WTC11 (cell line): ENCODE data around the gene ARHGAP26. TPM values are rescaled to one million over a fixed set of nuclear protein-coding genes. Genes with fewer than 3 reads are reported as not detected.

Experiments
- ATAC-seq: fragments of 200-7000 bp; cut with Tn5 transposase; 2 replicates; pipeline ENCODE4 v1.10.0; 2021; ENCODE audit warnings: mild to moderate bottlenecking, moderate library complexity
- CTCF ChIA-PET: fragments of 300-600 bp; sonication (Branson Sonifier 250); formaldehyde crosslinking; loops from one replicate; lab custom pipeline; 2021; ENCODE audit warnings: antibody characterized with exemption; lab: Charles Lee
- POLR2A ChIA-PET: fragments of 350-600 bp; sonication (Branson Sonifier 250); formaldehyde crosslinking; loops from one replicate; lab custom pipeline; 2021; ENCODE audit warnings: antibody characterized with exemption; lab: Charles Lee
- DNase-seq: peaks from one replicate; pipeline ENCODE4 v3.0.0; 2021; ENCODE audit warnings: low spot score
- H3K27ac Mint-ChIP-seq: 2 replicates; pipeline ENCODE4 v1.8.0; 2021; ENCODE audit warnings: mixed read lengths
- H3K27me3 Mint-ChIP-seq: 2 replicates; pipeline ENCODE4 v1.8.0; 2021; ENCODE audit warnings: low read depth, mild to moderate bottlenecking, moderate library complexity, mixed read lengths
- H3K36me3 Mint-ChIP-seq: 2 replicates; pipeline ENCODE4 v1.8.0; 2021; ENCODE audit warnings: mixed read lengths
- H3K4me1 Mint-ChIP-seq: 2 replicates; pipeline ENCODE4 v1.8.0; 2022; ENCODE audit warnings: mixed read lengths
- H3K4me3 Mint-ChIP-seq: 2 replicates; pipeline ENCODE4 v1.8.0; 2021; ENCODE audit warnings: mild to moderate bottlenecking, moderate library complexity, mixed read lengths
- H3K9me3 Mint-ChIP-seq: 2 replicates; pipeline ENCODE4 v1.8.0; 2021; ENCODE audit warnings: mixed read lengths
- ATF2 ChIP-seq: sonication (generic); formaldehyde crosslinking; IDR thresholded peaks from 2 replicates; pipeline ENCODE4 v1.8.1; 2022; ENCODE audit warnings: low read depth, missing genetic modification reagents, borderline replicate concordance
- CBFB ChIP-seq: sonication (generic); formaldehyde crosslinking; IDR thresholded peaks from 2 replicates; pipeline ENCODE4 v1.8.1; 2022; ENCODE audit warnings: mild to moderate bottlenecking, low read depth, missing genetic modification reagents
- FOXK1 ChIP-seq: sonication (generic); formaldehyde crosslinking; IDR thresholded peaks from 2 replicates; pipeline ENCODE4 v1.8.0; 2022; ENCODE audit warnings: mild to moderate bottlenecking, moderate library complexity, missing genetic modification reagents
- JAZF1 ChIP-seq: fragments of 250-450 bp; sonication (Bioruptor Pico); IDR thresholded peaks from 2 replicates; pipeline ENCODE4 v1.9.0; 2021; ENCODE audit warnings: moderate library complexity, mild to moderate bottlenecking, inconsistent platforms
- KAT7 ChIP-seq: sonication (generic); formaldehyde crosslinking; IDR thresholded peaks from 2 replicates; pipeline ENCODE4 v1.8.1; 2023; ENCODE audit warnings: missing genetic modification reagents, mild to moderate bottlenecking, borderline replicate concordance
- MAX ChIP-seq: sonication (generic); formaldehyde crosslinking; IDR thresholded peaks from 2 replicates; pipeline ENCODE4 v1.8.0; 2022; ENCODE audit warnings: mild to moderate bottlenecking, missing genetic modification reagents
- NFE2L1 ChIP-seq: sonication (generic); formaldehyde crosslinking; IDR thresholded peaks from 2 replicates; pipeline ENCODE4 v1.8.1; 2023; ENCODE audit warnings: missing genetic modification reagents
- NR1H2 ChIP-seq: sonication (generic); formaldehyde crosslinking; IDR thresholded peaks from 2 replicates; pipeline ENCODE4 v1.9.0; 2021; ENCODE audit warnings: mild to moderate bottlenecking, moderate library complexity, missing genetic modification reagents
- OVOL2 ChIP-seq: fragments of 250-450 bp; sonication (Bioruptor Pico); IDR thresholded peaks from 2 replicates; pipeline ENCODE4 v1.9.0; 2021; ENCODE audit warnings: mild to moderate bottlenecking, borderline replicate concordance
- SMAD4 ChIP-seq: sonication (generic); formaldehyde crosslinking; IDR thresholded peaks from 2 replicates; pipeline ENCODE4 v1.8.0; 2022; ENCODE audit warnings: mild to moderate bottlenecking, missing genetic modification reagents
- SOX15 ChIP-seq: fragments of 250-450 bp; sonication (Bioruptor Pico); IDR thresholded peaks from 2 replicates; pipeline ENCODE4 v1.9.0; 2021; ENCODE audit warnings: mild to moderate bottlenecking
- SP1 ChIP-seq: sonication (generic); formaldehyde crosslinking; conservative IDR thresholded peaks from 2 replicates; pipeline ENCODE4 v1.8.1; 2022; ENCODE audit warnings: missing genetic modification reagents
- USF2 ChIP-seq: sonication (generic); formaldehyde crosslinking; IDR thresholded peaks from 2 replicates; pipeline ENCODE4 v1.8.1; 2023; ENCODE audit warnings: mild to moderate bottlenecking, missing genetic modification reagents, moderate library complexity
- ZMAT4 ChIP-seq: fragments of 250-450 bp; sonication (Bioruptor Pico); IDR thresholded peaks from 2 replicates; pipeline ENCODE4 v1.9.0; 2021; ENCODE audit warnings: mild to moderate bottlenecking
- ZNF423 ChIP-seq: fragments of 250-450 bp; sonication (Bioruptor Pico); IDR thresholded peaks from 2 replicates; pipeline ENCODE4 v2.1.2; 2022; ENCODE audit warnings: mild to moderate bottlenecking, moderate library complexity
- total RNA-seq: library from RNA; stranded (reverse); gene quantifications from 3 replicates; pipeline ENCODE4 v1.2.3, GENCODE V29; 2021
- TF ChIP-seq, protein P1 (sequence below): fragments of 200-600 bp; IDR thresholded peaks from 2 replicates; pipeline ENCODE4 v1.8.0; 2022; ENCODE audit warnings: antibody characterized with exemption
- TF ChIP-seq, protein P2 (sequence below): sonication (generic); formaldehyde crosslinking; IDR thresholded peaks from 2 replicates; pipeline ENCODE4 v1.8.0; 2022; ENCODE audit warnings: missing genetic modification reagents
- TF ChIP-seq, protein P3 (sequence below): sonication (generic); formaldehyde crosslinking; IDR thresholded peaks from 2 replicates; pipeline ENCODE4 v1.8.1; 2022; ENCODE audit warnings: mild to moderate bottlenecking, moderate library complexity, missing genetic modification reagents

Gene ARHGAP26
- total RNA-seq, 1 experiment from 2014 or later, result 22.3 TPM

DNA sequence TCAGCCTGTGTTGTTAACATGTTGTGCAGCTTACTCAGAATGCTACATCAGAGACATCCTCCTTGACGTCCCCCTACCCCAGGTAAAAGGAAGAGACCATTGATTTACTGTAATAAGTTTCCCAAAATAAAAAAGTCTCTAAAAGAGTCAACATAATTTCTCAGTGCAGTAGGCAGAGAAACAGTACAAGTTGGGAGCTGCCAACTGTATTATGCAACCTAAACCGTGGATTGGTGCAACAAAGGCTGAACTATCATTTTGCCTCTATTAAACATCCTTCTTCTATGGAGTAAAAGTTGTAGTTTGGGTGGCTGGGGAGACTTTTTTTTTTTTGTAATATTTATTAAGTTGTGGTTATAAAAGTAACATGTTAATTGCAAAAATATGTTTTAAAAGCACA lies 425.3 kb downstream of the ARHGAP26 start:
- Mint-ChIP-seq H3K9me3 (peaks cover 16% of the 10 kb centered on the region), H3K27me3 (no peaks in the 10 kb centered on the region), H3K4me3 (no peak overlapping the region), H3K4me1 (peaks cover 10% of the 10 kb centered on the region), H3K36me3 (peaks cover 10% of the 10 kb centered on the region), H3K27ac (no peak overlapping the region)
- ChIA-PET POLR2A (no interaction called here), CTCF (interaction anchor here (1.6 to 1.9 kb wide), 2 partner anchors 12 to 14 kb away, joined by 6 read pairs; no protein-coding TSS in a partner anchor)
- ATAC-seq (no peak), DNase-seq (no peak)
- TF ChIP-seq SP1 (CRISPR knock-in tag), result no peak
- no peak for TF ChIP-seq ZNF423
- no peak for TF ChIP-seq OVOL2 (CRISPR knock-in tag)
- TF ChIP-seq SMAD4, result no peak
- no peak for TF ChIP-seq CBFB (CRISPR knock-in tag)
- TF ChIP-seq, protein P1, sequence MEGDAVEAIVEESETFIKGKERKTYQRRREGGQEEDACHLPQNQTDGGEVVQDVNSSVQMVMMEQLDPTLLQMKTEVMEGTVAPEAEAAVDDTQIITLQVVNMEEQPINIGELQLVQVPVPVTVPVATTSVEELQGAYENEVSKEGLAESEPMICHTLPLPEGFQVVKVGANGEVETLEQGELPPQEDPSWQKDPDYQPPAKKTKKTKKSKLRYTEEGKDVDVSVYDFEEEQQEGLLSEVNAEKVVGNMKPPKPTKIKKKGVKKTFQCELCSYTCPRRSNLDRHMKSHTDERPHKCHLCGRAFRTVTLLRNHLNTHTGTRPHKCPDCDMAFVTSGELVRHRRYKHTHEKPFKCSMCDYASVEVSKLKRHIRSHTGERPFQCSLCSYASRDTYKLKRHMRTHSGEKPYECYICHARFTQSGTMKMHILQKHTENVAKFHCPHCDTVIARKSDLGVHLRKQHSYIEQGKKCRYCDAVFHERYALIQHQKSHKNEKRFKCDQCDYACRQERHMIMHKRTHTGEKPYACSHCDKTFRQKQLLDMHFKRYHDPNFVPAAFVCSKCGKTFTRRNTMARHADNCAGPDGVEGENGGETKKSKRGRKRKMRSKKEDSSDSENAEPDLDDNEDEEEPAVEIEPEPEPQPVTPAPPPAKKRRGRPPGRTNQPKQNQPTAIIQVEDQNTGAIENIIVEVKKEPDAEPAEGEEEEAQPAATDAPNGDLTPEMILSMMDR, result no peak
- TF ChIP-seq JAZF1 (CRISPR knock-in tag), result no peak
- no peak for TF ChIP-seq NFE2L1 (CRISPR knock-in tag)
- no peak for TF ChIP-seq SOX15 (CRISPR knock-in tag)
- no peak for TF ChIP-seq ATF2 (CRISPR knock-in tag)
- no peak for TF ChIP-seq USF2
- TF ChIP-seq, protein P2, sequence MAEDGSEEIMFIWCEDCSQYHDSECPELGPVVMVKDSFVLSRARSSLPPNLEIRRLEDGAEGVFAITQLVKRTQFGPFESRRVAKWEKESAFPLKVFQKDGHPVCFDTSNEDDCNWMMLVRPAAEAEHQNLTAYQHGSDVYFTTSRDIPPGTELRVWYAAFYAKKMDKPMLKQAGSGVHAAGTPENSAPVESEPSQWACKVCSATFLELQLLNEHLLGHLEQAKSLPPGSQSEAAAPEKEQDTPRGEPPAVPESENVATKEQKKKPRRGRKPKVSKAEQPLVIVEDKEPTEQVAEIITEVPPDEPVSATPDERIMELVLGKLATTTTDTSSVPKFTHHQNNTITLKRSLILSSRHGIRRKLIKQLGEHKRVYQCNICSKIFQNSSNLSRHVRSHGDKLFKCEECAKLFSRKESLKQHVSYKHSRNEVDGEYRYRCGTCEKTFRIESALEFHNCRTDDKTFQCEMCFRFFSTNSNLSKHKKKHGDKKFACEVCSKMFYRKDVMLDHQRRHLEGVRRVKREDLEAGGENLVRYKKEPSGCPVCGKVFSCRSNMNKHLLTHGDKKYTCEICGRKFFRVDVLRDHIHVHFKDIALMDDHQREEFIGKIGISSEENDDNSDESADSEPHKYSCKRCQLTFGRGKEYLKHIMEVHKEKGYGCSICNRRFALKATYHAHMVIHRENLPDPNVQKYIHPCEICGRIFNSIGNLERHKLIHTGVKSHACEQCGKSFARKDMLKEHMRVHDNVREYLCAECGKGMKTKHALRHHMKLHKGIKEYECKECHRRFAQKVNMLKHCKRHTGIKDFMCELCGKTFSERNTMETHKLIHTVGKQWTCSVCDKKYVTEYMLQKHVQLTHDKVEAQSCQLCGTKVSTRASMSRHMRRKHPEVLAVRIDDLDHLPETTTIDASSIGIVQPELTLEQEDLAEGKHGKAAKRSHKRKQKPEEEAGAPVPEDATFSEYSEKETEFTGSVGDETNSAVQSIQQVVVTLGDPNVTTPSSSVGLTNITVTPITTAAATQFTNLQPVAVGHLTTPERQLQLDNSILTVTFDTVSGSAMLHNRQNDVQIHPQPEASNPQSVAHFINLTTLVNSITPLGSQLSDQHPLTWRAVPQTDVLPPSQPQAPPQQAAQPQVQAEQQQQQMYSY (CRISPR knock-in tag), result no peak
- no peak for TF ChIP-seq NR1H2 (CRISPR knock-in tag)
- TF ChIP-seq MAX, result no peak
- TF ChIP-seq ZMAT4 (CRISPR knock-in tag), result no peak
- TF ChIP-seq, protein P3, sequence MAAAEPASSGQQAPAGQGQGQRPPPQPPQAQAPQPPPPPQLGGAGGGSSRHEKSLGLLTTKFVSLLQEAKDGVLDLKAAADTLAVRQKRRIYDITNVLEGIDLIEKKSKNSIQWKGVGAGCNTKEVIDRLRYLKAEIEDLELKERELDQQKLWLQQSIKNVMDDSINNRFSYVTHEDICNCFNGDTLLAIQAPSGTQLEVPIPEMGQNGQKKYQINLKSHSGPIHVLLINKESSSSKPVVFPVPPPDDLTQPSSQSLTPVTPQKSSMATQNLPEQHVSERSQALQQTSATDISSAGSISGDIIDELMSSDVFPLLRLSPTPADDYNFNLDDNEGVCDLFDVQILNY (CRISPR knock-in tag), result no peak
- no peak for TF ChIP-seq KAT7 (CRISPR knock-in tag)
- no peak for TF ChIP-seq FOXK1 (CRISPR knock-in tag)
